NCI-H526 (cell line): ENCODE measurements around the gene OR10A5.
A peak's percentile ranks its signal among the peaks of the same experiment; 100 is the strongest.
"Not testable (repeated sequence)": the region's sequence is repeated elsewhere in the genome, so short reads cannot be mapped to it uniquely, and the experiment has no call there.

Source experiments
- DNase-seq, 2 experiments: peaks; one replicate each; lab custom pipeline; 2025; lab: John Stamatoyannopoulos, UW

Gene OR10A5, protein sequence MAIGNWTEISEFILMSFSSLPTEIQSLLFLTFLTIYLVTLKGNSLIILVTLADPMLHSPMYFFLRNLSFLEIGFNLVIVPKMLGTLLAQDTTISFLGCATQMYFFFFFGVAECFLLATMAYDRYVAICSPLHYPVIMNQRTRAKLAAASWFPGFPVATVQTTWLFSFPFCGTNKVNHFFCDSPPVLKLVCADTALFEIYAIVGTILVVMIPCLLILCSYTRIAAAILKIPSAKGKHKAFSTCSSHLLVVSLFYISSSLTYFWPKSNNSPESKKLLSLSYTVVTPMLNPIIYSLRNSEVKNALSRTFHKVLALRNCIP

DNA sequence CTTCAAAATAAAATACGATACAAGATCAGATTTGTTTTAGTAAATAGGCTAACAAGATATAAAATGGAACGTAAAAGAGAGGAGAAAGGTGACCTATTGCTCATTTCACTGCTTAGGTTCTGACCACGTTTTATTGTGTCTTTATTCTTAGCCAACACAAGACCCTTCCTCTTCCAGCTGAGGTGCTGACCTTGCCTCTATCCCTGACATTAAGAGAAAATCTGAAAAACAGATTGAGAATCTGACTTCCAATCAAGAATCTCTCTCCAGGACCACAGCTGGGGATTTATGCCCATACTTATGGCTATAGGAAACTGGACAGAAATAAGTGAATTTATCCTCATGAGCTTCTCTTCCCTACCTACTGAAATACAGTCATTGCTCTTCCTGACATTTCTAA lies at the start of gene OR10A5:
OR10A5 (plus strand) TSS at position 301 of the 400 bp plus-strand sequence; CDS start at position 301, 0 bp downstream.
- DNase-seq = no peak

- no peak for DNase-seq
Measured at GRCh38 chr11:6799402-6799801, 46.1 kb upstream of the OR10A5 start, which contains the start of gene OR6A2. Gene OR6A2 (minus strand): TSS chr11:6799689. CDS start chr11:6795708, 3,981 bp downstream.

- DNase-seq = not testable (repeated sequence)
Measured at GRCh38 chr11:6801075-6801474, 44.4 kb upstream of the OR10A5 start.

DNA sequence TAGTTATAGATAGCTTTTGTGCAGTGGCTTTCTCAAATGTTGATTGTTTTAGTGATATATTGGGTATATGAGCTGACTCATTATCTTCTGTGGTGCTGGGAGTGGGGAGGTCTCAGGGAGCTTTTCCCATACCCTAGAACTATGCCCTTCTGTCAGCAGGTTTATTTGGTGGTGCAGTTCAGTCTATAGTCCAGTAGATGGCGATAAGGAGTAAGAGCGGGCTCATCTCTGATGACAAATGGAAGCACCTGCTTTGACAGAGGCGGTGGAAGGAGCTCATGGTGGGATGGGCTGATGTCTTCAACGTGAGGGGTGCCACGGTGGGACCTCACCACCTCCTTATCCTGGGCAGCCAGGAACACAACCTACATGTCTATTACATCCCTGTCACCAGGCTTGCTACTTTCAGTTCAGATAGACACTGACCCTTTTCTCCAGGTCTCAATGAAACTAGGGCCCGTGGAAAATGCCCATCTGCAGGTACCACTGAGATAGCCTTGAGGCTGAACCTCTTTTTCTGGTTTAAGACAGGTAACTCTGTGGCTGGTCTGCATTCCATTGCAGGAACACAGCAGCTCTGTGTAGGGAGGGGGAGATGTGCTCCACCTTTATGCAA lies 33.0 kb upstream of the OR10A5 start:
- DNase-seq = peak; percentile 33 to 79

- DNase-seq = no peak
Measured at GRCh38 chr11:6813656-6814055, 31.8 kb upstream of the OR10A5 start.

DNA sequence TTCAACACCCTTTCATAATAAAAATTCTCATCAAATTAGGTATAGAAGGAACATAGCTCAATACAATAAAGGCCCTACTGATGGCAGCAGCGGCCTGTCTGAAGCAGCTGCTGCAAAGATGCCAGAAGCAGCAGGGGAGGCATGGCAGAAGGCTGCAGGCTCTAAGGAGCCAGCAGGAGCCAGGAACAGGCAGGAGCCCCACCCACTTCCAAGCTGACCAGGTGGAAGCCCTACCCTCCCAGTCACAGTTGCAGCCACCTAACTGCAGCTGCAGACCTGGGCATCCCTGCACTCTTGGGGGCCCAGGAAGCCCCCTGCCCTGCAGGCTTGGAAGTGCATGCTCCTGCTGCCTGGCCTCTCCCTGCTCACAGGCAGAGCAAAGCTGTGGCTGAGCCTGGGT lies 27.8 kb upstream of the OR10A5 start:
- DNase-seq = peak in 1 of 2 experiments; percentile 31

GRCh38 chr11:6818967-6819366 lies 26.5 kb upstream of the OR10A5 start:
- DNase-seq = no peak

- DNase-seq = no peak
Measured at GRCh38 chr11:6824136-6824823, 21.2 kb upstream of the OR10A5 start.

DNA sequence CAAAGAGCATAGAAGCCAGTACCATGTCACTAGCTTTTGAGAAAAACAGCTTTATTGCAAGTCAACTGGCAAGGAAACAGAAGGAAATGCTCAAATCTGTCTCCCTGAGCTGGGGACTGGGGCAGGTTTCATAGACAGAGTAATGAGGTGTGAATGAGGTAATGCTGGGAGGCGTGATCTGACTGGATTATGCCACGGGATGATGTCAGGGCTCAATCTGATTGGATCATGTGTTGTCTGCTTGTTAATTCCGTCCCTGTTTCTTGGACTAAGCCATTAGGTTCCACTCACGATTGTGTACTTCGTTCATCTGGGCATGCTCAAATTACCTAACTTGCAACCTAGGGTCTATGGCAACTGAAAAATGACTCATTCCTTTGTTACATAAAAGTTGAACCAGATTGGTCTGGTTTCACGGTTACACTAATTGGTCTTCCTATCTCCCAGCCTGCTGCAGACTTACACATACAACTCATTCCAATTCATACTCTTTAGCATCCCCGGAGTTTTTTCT lies 20.2 kb upstream of the OR10A5 start:
- no peak for DNase-seq

DNA sequence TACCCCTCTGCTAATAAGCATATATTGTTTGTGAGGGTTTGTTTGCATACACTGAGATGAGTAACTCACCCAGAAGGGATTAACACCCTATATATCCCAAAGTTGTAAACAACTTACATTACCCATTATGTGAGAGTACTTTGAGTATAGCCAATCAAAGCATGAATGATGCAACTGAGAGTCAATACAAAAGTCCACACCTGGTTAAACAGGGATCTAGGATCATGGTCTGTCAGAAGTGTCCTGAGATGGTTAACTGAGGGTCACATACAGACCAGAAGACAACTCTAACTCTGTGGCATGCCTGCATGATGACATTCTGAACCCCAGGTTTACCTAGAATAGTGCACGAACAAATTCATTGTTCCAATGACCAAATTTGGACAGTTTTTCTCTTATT lies 17.4 kb upstream of the OR10A5 start:
- no peak for DNase-seq

GRCh38 chr11:6833356-6833755 lies 12.1 kb upstream of the OR10A5 start:
- no peak for DNase-seq

DNA sequence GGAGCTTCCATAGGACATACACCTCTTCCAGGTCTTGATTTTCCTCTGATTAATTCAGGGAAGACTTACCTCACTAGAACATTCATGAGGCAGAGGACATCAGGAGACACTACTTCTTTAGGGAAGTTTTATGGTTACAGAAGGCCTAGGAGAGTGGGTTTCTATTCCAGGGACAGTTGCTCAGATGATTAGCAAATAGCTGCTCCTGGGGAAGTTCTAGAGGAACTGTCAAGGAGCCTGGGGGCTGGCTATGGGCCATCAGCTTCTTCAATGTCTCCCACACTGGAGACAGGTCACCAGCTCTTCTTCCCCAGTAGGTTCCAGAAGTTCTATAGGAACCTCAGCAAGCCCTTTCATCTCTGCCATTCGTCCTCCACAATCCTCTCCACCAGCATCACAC lies 11.5 kb upstream of the OR10A5 start:
- DNase-seq = no peak

DNA sequence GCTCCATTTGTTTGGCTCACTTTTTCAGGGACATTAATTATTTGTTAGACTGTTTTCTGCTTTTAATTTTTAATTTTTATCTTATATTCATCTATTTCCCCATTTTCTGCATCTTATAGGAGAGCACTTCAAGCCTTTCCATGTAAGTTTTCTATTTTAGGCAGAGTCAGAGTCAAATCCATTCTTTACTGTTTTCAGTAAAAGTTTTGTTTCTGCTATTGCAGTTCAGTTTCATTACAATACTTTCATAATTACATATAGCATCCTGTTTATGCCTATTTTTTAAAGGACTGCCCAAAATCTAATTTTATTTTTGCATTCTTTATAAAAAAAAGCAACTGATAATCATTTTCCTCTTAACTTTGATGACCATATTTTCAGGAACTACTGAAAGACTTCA lies 3.8 kb upstream of the OR10A5 start:
- DNase-seq = no peak

DNA sequence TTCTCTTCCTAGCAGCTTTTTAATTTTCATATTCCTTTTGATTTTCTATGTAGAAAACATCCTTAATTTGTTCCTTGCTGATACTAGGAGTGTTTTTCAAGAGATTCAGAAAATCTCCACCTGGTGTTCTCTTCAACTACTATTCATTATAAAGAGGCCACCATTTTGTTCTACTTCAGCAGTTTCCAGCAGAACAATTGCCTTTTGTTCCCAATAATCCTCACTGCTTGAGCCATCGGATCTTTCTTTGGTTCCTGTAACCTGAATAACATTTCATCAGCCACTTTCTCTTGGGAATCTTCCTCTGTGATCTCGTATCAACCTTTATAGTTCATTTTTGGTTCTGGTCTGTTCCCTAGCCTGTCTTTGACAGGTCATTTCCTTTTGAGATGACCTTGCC lies 1.8 kb upstream of the OR10A5 start:
- DNase-seq = peak in 1 of 2 experiments; percentile 14

- DNase-seq = no peak
Measured at GRCh38 chr11:6844356-6844755, 1.1 kb upstream of the OR10A5 start.

GRCh38 chr11:6850526-6850925 lies 5.0 kb downstream of the OR10A5 start:
- DNase-seq = no peak

DNA sequence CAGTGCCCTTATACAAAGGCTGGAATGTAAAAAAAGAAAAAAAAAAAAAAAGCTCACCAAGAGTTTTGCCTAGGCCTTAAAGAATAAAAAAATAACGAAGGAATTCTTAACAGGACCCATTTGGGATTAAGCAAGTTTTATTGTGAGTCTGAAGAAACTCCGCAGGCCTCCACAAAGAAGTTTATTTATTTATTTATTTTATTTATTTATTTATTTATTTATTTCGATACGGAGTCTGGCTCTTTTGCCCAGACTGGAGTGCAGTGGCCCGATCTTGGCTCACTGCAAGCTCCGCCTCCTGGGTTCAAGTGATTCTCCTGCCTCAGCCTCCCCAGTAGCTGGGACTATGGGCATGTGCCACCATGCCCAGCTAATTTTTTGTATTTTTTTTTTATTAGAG lies 9.3 kb downstream of the OR10A5 start:
- not testable (repeated sequence) for DNase-seq

DNA sequence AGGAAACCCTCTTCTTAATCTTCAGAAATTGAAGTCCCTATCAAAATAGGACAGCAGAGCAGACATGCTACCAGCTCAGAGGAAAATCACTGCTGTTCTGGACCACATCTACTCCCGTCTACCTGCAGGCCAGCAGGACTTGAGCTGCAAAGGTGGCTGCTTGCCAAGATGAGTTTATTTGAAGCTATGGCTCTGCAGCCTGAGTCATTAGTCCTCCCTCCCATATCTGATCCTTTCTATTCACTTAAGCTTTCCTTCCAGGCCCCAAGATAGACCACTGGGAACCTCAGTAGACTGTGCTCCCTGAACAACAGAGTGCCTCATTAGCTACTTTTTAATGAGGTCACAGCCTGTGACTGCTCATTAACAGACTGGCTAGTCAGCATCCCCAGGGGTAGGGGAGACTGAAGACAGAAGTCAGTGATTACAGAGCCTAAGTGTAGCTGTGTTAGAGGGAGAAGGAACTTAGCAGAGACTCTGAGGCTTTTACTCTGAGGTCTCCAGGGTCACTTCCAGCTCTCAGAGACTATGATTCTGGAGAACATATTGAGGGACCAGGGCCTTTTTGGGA lies 10.6 kb downstream of the OR10A5 start:
- no peak for DNase-seq

DNA sequence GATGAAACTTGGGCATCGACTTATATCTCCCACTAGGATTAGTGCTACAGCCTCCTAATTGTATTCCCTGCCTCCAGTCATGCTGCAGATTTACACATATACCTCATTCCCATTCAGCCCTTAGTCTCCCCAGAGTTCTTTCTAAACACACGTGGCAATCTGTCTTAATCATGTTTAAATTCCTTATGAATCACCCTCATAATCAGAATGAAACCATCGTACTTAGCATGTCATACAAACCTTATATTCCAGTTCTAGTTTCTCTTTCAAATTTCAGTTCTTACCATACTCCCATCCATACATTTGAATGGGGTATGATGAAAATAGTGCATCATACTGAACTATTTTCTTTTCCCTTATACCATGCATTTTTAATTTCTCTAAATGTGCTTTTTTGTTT lies 11.4 kb downstream of the OR10A5 start:
- no peak for DNase-seq

DNA sequence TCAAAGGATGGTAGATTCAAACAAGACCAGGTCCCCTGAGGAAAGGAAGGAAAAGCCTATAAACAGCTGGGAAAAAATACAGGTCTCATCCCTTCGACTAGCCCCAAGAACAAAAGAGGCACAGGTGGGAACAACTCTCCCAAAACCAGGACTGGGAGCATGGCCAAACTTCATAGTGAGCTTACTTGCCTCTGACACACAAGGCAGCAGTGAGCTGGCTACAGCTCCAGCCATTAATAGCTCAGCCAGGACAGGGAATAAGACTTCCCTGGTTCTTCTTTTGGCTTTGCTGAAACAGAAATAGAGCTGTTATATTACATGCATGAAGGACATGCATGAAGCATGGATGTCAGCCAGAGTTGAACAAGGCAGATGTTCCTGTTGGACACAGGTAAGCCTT lies 17.5 kb downstream of the OR10A5 start, which contains the start of gene OR10A2:
OR10A2 (plus strand) TSS at position 97 of the 400 bp plus-strand sequence. CDS start 6,698 bp downstream, outside the sequence.
- DNase-seq = no peak

- no peak for DNase-seq
Measured at GRCh38 chr11:6864438-6864837, 19.0 kb downstream of the OR10A5 start.

DNA sequence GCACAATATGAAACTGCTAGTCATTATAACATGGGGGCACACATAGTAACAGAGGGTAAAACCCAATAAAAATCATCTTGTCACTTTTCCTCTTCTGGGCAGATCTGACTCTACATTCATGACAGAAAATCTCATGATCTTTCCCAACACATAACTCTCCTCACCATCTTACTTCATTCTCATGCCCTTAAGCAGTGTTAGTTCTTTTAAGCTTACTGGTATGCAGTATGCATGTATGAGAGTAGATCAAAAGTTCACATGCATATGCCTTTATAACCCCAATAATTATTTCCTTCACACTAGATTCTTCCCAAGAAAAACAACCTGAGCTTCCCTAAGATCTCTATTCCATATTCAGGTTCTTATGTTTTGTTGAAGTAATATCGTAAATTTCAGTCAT lies 25.8 kb downstream of the OR10A5 start:
- DNase-seq = no peak
